Ureter (tissue), 1 donor: ENCODE results near the gene FOXF2. TPM values are rescaled to one million over a fixed set of nuclear protein-coding genes. Genes with fewer than 3 reads are reported as not detected.

Experiments used
- total RNA-seq: library from RNA; stranded (reverse); gene quantifications from one replicate; pipeline ENCODE4 v1.2.4, GENCODE V29; 2023
- donor health status: DM: yes; HTN: yes; CAD: no.

The FOXF2 gene
- total RNA-seq, 1 donor from 2014 or later: 3.4 TPM

Other genes starting within 250 kb of the FOXF2 start
- 130 TPM for gene FOXQ1, start 77.5 kb upstream of the FOXF2 start, total RNA-seq
- gene FOXC1, start 220.3 kb downstream of the FOXF2 start, total RNA-seq: 41.9 TPM